BJ (cell line): ENCODE results near the gene RP9. TPM values are rescaled to one million over a fixed set of nuclear protein-coding genes. Genes with fewer than 3 reads are reported as not detected.

Experiments used
- CTCF ChIA-PET: fragments of 350-600 bp; formaldehyde crosslinking; extraction: SDS; loops from one replicate; lab custom pipeline; 2021; ENCODE audit warnings: antibody characterized with exemption, inconsistent platforms; lab: Yijun Ruan, JAX
- POLR2A ChIA-PET: fragments of 300-600 bp; sonication (Branson Sonifier 250); formaldehyde crosslinking; extraction: SDS; loops from one replicate; lab custom pipeline; 2021; ENCODE audit warnings: antibody characterized with exemption; lab: Charles Lee
- DNase-seq: peaks from one replicate; pipeline ENCODE4 v3.0.0-alpha.2; 2011; ENCODE audit warnings: low read depth
- H3K27me3 ChIP-seq: 2 replicates; pipeline ENCODE4 v1.6.0; 2011; ENCODE audit warnings: low read length; ENCODE audit not compliant: control insufficient read depth, insufficient read depth
- H3K36me3 ChIP-seq: 2 replicates; pipeline ENCODE4 v1.5.1; 2011; ENCODE audit warnings: low read length; ENCODE audit not compliant: control insufficient read depth, insufficient read depth
- H3K4me3 ChIP-seq: 2 replicates; pipeline ENCODE4 v1.5.1; 2011; ENCODE audit warnings: low read depth, mild to moderate bottlenecking, control low read depth, low read length
- polyA plus RNA-seq: library from polyadenylated mRNA; depleted of rRNA; stranded (reverse); fragments of >200 nt; gene quantifications from 2 replicates; pipeline ENCODE4 v1.2.3, GENCODE V29; 2011
- TF ChIP-seq, protein P1 (sequence below): IDR thresholded peaks from 2 replicates; pipeline ENCODE4 v1.5.1; 2011; ENCODE audit warnings: low read depth, mild to moderate bottlenecking, control low read depth, inconsistent platforms, low read length, moderate library complexity; ENCODE audit not compliant: insufficient read depth

Gene RP9
- polyA plus RNA-seq, 1 experiment: 16.2 TPM

DNA sequence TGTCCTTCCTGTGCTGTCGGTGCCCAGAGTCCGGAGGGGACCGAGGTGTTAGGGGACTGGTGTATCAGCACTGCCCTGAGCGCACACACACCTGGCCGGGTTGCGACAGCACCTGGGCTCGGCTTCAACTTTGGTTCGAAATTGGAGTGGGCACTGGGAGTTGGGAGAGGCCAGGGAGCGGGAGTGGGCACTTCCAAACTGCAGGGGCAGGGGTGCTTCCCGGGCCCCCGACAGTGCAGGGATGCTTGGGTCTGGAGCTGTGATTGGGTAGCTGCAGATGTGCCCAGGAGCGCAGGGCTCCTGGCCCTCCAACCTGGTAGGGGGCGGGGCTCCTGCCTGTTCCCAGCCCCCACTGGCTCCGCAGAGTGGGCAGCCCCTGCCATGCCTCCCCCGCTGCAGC lies 27.9 kb upstream of the RP9 start:
- TF ChIP-seq, protein P1, sequence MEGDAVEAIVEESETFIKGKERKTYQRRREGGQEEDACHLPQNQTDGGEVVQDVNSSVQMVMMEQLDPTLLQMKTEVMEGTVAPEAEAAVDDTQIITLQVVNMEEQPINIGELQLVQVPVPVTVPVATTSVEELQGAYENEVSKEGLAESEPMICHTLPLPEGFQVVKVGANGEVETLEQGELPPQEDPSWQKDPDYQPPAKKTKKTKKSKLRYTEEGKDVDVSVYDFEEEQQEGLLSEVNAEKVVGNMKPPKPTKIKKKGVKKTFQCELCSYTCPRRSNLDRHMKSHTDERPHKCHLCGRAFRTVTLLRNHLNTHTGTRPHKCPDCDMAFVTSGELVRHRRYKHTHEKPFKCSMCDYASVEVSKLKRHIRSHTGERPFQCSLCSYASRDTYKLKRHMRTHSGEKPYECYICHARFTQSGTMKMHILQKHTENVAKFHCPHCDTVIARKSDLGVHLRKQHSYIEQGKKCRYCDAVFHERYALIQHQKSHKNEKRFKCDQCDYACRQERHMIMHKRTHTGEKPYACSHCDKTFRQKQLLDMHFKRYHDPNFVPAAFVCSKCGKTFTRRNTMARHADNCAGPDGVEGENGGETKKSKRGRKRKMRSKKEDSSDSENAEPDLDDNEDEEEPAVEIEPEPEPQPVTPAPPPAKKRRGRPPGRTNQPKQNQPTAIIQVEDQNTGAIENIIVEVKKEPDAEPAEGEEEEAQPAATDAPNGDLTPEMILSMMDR: no peak
- no peak for DNase-seq
- Histone ChIP-seq H3K36me3 (no peaks in the 10 kb centered on the region), H3K4me3 (no peak overlapping the region), H3K27me3 (no peaks in the 10 kb centered on the region)
- ChIA-PET POLR2A (no interaction called here), CTCF (no interaction called here)

DNA sequence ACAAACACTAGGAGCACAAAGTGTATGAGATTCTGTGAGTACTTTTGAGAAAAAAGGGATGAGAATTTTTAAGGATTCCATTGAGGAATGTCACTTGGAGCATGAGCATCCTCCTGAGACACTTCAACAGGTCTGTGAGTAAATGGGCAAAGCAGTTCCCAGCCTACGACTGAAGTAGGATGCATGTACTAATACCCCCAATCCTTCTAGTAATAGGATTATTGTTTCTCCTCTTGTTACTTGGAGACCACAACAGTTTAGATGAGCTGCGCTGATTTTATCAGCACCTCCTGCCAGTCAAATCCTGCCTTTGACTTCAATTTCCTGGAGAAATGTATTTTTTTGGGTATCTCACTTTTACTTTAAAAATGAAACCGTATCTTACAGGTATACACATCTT lies 21.0 kb upstream of the RP9 start:
- no peak for DNase-seq
- ChIA-PET POLR2A (no interaction called here), CTCF (no interaction called here)

DNA sequence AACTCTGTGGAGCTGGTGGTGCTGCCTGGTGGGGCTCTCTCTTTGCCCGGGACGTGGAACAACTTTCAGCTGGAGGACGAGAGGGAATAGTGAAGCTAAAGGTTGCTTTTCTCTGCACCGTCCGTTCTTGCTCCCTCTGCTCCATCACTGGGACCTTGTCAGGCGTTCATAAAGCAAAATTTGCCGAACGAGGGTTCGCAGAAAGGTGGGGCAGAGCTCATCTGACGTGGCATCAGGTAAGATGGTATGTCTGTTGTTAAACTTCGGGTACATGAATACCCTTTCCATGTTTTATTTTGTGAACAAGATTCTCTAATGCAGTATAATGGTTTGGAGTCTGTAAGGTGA lies 20.6 kb upstream of the RP9 start:
- no peak for DNase-seq
- Histone ChIP-seq H3K36me3 (no peaks in the 10 kb centered on the region), H3K27me3 (no peaks in the 10 kb centered on the region), H3K4me3 (peak overlapping the region; percentile 61)
- ChIA-PET CTCF (no interaction called here), POLR2A (interaction anchor here (0.6 kb wide), 1 partner anchor 355 kb away, joined by 3 read pairs; no protein-coding TSS in a partner anchor)
- TF ChIP-seq, protein P1: no peak

More for the DNA sequence above, 21.0 kb upstream of the RP9 start:
- TF ChIP-seq, protein P1: no peak
- Histone ChIP-seq H3K27me3 (no peaks in the 10 kb centered on the region), H3K36me3 (no peaks in the 10 kb centered on the region), H3K4me3 (peak overlapping the region; percentile 61)

DNA sequence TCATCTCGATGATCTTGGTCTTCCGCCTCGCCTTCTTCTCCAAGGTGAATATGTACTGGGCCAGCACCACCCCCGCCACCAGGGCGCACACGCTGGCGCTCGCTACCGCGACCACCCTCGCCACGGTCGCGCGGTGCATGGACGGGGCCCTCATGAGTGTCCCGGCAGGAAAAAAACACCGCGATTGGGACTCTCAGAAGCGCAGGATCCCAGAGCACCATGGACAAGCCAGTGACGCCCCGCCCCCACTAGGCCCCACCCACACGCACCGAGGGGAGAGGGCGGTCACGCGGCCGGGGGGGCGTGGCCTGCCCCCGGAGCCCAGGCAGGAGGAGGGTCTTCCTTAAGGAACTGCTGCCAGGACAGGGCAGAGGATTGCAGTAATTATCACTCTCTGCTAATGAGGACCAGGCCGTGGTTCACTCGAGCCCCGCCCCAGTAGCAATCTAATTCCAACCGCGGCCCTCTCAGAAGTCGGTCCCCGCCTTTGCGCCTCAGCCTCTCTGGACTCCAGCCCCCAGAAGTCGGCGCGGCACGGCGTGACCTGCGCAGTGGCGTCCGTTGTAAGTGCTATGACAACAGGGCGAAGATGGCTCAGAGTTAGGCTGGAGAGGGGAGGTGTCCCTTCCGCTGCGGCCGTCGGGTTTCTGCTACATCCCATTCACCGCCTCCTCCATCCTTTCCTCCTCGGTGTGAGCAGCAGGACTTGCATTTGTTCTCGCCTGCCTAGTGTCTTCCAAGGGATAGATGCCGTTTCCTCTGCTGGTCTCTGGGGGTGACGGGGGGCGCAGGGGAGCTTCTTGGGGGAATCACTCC lies 20.0 kb upstream of the RP9 start, which contains the start of gene BBS9:
Gene BBS9, plus strand, starts transcription at position 575 of the 816 bp plus-strand sequence. CDS start 16,689 bp downstream, outside the sequence.
- ChIA-PET POLR2A (interaction anchor here (0.6 kb wide), 1 partner anchor 355 kb away, joined by 3 read pairs; no protein-coding TSS in a partner anchor), CTCF (no interaction called here)
- no peaks in the 10 kb centered on the region for H3K27me3 ChIP-seq
- peak; percentile 74 for DNase-seq
- TF ChIP-seq, protein P1: 0 out of 2 replicates have a peak, but pooled peaks have one; percentile 18
- H3K4me3 ChIP-seq: peak within 1 kb of the TSS; percentile 61
- H3K36me3 ChIP-seq: no peaks in the 10 kb centered on the region

DNA sequence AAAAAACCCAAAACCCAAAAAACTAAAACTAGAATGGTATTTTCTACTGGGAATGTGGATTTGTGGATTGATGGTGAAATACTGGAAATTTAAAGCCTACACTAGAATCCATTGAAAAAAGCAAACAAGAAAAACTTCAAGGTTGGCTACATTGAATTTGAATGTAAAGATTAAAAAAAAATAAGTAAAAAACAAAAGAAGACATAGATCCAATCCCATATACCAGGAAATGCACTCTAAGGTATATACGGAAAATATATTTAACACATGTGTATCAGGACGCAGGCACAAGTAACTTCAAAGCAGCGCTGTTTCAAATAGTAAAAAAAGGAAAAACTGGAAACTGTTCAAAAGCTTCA lies 19.4 kb upstream of the RP9 start:
- DNase-seq: no peak
- H3K4me3 ChIP-seq: peak overlapping the region; percentile 61
- TF ChIP-seq, protein P1: no peak
- CTCF ChIA-PET: no interaction called here
- POLR2A ChIA-PET: no interaction called here
- H3K27me3 ChIP-seq: no peaks in the 10 kb centered on the region
- H3K36me3 ChIP-seq: no peaks in the 10 kb centered on the region
